Measurements from ENCODE around the gene MYOD1.
A peak's percentile ranks its signal among the peaks of the same experiment; 100 is the strongest.

The MYOD1 gene

DNA sequence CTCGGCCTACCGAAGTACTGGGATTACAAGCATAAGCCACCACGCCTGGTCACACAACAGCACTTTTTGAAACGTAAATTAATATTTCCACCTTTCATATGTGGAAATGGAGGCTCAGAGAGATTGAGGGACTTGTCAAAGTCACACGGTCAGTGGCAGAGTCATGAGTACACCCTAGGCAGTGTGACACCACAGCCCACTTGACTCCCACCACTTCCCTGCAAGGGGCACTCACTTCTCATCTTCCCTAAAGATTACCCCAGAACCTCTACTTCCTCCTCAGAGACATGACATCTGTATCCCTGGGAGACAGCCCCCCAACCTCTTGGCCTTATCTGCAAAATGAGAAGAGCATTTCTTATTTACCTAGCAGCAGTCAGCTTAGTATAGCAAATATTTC is 16.5 kb upstream of the MYOD1 start:
- no peak for DNase-seq (ENCODE audit: low read depth)

DNA sequence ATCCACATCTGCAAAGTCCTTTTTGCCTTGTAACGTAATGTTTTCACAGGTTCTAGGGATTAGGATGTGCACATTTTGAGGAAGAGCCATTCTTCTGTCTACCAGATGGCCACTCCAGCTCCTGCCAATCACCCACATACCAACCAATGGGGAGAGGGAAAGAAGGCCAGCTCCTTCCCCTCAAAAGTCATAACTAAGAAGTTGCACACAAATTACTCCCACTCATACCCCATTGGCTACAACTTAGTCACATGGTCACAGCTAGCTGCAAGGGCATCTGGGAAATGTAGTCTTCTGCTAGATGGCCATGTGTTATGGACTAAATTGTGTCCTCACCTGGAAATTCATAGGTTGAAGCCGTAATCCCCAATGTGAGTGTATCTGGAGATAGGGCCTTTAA is 15.4 kb upstream of the MYOD1 start:
- DNase-seq (ENCODE audit: low read depth) = no peak

DNA sequence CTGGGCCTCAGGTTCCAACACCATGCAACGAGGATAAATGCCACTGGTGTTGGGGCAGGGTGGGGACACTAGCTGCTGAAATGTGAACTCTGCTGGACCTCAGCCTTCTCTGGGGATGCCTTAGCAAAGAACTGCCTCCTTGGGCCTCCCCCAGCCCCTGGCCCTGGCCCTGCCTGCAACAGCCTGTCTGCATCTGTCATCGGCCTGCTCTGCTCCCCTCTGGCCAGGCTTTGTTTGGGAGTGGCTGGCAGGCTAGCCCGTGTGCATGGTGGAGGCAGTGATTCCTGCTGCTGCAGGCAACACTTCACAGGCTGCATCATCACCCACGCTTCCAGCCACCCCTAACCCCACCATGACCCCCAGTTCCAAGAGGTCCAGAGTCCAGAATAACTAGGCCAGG is 11.5 kb upstream of the MYOD1 start:
- no peak for DNase-seq (ENCODE audit: low read depth)

DNA sequence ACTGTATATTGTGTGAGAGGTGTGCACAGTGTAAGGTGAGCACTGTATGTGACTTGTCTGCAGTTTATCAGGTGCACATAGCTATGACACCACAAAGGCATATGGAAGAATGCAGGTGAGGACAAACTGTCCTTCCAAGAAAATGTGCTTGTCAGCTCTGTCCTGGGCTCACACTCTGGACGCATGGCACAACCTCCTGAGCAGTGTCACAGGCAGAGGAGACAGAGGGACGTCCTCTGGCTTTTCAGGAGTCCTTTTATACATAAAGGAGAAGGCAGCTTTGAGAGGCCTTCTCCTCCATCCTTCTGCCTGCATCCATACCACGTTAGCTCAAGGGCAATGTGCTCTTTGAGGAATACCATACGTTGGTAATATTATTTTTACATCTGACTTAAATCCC is 7.5 kb upstream of the MYOD1 start:
- no peak for DNase-seq (ENCODE audit: low read depth)

DNA sequence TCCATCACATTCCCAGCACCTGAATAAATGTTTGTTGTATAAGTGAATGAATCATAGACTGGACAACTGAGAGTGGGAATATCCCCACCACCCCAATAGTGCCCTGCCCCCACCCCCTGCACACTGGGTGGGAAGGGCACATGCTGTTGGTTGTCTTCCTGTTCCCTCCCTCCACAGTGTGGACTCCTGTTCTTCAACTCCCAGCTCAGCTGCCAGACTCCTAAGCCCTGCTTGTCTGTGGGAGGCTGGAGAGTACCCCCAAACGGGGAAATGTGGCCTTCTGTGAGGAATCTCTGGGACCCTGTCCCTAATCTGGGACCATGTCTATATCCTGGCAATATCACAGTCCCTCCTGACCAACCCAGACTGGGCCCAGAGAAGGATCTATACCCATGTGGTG is 5.5 kb upstream of the MYOD1 start:
- no peak for DNase-seq (ENCODE audit: low read depth)

DNA sequence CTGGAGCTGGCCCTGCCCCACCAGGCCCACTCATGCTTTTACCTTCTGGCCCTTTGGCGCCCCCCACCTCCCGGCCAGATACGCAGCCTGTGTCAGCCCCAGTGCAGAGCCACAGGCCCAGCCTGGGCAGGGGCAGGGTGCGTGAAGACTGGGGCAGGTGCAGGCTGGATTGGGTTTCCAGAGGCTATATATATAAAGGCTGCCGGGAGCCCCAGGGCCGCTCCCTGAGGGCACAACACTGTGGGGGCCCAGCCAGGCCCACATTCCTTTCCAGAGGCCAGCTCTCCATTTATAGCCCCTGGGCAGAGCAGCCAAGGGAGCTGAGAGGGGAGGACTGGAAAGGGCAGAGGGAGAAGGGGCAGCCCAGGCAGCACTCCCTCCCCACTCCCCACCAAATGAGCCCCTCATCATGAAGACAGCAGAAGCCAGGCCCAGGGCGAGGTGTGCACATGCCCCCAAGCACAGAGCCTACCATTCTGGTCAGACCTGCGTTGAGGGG is 5.0 kb upstream of the MYOD1 start:
- no peak for DNase-seq (ENCODE audit: low read depth)

DNA sequence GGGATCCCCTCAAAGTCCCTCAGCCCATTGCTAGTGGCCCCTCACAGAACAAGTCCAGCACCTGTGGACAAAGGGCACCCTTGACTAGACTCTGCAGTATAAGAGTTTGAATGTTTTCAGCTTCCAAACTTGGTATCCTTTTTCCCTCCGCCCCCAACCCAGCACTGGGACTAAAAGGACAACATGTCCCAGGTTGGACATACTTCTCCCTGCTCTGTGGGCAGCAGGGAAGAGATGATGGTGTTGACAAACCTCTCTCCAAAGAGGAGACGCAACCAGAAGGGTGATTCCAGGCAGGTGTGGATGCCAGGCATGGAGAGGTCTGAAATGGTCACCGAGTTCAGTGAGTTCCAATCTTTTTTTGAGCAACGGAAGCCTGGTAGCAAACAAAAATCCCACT is 4.5 kb upstream of the MYOD1 start:
- DNase-seq (ENCODE audit: low read depth) = no peak

DNA sequence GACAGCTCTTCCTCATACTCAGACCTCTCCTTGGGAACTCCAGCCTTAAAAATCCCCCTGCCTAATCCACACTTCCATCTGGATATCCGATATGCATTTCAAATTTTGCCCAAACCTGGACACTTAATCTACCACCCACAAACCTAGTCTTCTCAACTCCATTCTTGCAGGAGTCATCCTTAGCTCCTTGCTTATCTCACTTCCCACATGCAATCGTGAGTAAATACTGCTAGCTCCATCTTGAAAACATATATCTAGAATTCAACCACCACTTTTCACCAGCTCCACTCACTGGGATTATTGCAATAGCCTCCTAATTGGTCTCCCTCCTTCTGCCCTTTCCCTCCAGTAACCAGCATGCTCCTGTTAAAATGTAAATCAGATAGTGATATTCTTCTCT is 2.6 kb upstream of the MYOD1 start:
- DNase-seq (ENCODE audit: low read depth) = no peak

DNA sequence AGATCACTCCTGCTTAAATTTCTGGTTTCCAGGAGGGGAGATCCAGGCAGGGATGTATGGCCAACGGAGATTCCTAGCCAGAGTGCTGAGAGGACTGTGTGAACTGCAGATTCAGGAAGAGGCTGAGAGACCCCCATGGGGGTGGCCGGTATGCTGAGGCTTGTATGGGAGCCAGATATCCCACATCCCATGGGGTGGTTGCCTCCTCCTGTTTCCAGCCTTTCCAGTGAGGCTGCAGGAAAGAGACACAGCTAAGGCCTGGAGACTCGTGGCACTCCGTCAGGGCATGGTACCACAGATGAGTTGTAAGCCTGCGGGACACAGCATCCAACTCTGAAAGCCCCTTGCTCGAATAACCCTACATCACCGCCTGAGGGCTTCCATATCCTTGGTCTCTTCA is 1.4 kb upstream of the MYOD1 start:
- no peak for DNase-seq (ENCODE audit: low read depth)

DNA sequence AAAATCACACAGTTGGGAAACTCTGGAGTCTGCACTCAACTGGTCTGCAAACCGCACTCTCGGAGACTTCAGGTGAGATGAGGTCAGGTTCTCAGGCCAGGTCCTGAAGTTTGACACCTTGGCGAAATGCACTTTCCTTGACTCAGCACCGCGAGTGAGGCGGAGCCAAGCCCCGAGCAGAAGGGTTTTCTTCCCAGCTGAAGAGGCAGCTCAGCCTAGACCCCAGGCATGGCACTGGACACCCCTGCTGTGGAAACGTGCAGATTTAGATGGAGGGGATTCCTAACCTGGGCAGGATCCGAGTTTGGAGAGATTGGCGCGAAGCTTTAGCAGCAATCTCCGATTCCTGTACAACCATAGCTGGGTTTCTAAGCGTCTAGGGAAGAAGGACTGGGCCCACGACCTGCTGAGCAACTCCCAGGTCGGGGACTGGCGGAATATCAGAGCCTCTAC is 835 bp upstream of the MYOD1 start:
- no peak for DNase-seq (ENCODE audit: low read depth)

DNA sequence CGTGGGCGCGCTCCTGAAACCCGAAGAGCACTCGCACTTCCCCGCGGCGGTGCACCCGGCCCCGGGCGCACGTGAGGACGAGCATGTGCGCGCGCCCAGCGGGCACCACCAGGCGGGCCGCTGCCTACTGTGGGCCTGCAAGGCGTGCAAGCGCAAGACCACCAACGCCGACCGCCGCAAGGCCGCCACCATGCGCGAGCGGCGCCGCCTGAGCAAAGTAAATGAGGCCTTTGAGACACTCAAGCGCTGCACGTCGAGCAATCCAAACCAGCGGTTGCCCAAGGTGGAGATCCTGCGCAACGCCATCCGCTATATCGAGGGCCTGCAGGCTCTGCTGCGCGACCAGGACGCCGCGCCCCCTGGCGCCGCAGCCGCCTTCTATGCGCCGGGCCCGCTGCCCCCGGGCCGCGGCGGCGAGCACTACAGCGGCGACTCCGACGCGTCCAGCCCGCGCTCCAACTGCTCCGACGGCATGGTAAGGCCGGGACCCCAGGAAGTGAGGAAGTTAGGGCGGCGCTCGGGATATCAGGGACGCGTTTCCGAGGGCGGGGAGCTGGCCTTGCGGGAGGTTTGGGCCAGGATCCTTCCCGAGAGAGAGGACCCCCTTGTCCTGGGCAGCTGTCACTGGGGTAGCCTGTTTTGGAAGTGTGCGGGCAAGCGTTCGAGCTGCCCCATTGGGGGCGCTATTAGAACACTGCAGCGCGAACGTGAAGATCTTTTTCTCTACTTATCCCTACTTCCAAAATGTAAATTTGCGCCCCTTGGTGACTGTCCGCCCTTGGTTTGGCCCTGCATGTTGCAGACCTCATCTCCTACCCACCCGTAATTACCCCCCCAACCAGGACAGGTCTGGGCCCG is 796 bp downstream of the MYOD1 start:
- no peak for DNase-seq (ENCODE audit: low read depth)

DNA sequence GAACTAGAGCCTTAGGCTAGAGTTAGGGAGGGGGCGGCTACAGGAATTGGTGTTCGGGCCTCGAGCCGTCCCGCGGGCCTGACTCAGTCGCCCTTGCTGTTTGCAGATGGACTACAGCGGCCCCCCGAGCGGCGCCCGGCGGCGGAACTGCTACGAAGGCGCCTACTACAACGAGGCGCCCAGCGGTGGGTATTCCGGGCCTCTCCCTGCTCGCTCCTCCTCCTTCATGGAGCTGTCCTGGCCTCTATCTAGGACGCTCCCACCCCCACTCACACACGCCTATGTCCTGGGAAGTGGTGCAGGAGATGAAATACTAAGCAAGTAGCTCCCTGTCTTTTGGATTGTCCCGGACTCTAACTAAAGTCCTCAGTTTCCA is 1.4 kb downstream of the MYOD1 start:
- DNase-seq (ENCODE audit: low read depth) = no peak

DNA sequence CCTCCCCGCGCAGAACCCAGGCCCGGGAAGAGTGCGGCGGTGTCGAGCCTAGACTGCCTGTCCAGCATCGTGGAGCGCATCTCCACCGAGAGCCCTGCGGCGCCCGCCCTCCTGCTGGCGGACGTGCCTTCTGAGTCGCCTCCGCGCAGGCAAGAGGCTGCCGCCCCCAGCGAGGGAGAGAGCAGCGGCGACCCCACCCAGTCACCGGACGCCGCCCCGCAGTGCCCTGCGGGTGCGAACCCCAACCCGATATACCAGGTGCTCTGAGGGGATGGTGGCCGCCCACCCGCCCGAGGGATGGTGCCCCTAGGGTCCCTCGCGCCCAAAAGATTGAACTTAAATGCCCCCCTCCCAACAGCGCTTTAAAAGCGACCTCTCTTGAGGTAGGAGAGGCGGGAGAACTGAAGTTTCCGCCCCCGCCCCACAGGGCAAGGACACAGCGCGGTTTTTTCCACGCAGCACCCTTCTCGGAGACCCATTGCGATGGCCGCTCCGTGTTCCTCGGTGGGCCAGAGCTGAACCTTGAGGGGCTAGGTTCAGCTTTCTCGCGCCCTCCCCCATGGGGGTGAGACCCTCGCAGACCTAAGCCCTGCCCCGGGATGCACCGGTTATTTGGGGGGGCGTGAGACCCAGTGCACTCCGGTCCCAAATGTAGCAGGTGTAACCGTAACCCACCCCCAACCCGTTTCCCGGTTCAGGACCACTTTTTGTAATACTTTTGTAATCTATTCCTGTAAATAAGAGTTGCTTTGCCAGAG is 2.0 kb downstream of the MYOD1 start:
- DNase-seq (ENCODE audit: low read depth) = no peak

DNA sequence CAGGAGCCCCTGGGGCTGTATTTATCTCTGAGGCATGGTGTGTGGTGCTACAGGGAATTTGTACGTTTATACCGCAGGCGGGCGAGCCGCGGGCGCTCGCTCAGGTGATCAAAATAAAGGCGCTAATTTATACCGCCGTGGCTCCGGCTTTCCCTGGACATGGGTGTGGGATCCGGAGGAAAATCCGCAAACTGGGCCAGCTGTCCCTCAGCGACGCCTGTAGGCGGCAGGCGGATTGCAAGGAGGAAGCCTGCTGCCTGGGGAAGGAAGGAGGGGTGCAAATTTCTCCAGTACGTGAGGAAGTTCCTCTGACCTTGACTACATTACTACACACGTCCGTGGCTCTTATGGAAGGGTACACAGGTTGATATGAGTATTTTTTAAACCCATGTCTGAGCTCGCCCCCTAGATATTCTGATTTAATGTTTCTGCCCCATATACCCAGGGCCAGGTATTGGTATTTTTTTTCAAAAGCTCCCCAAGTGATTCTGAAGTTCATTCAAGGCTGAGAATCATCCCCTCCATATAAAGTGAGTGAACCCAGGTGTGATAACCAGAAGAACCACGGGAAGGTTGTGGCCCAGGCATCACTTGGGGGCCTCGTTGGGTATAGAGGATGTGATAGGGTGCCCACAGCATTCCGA is 2.8 kb downstream of the MYOD1 start:
- no peak for DNase-seq (ENCODE audit: low read depth)

DNA sequence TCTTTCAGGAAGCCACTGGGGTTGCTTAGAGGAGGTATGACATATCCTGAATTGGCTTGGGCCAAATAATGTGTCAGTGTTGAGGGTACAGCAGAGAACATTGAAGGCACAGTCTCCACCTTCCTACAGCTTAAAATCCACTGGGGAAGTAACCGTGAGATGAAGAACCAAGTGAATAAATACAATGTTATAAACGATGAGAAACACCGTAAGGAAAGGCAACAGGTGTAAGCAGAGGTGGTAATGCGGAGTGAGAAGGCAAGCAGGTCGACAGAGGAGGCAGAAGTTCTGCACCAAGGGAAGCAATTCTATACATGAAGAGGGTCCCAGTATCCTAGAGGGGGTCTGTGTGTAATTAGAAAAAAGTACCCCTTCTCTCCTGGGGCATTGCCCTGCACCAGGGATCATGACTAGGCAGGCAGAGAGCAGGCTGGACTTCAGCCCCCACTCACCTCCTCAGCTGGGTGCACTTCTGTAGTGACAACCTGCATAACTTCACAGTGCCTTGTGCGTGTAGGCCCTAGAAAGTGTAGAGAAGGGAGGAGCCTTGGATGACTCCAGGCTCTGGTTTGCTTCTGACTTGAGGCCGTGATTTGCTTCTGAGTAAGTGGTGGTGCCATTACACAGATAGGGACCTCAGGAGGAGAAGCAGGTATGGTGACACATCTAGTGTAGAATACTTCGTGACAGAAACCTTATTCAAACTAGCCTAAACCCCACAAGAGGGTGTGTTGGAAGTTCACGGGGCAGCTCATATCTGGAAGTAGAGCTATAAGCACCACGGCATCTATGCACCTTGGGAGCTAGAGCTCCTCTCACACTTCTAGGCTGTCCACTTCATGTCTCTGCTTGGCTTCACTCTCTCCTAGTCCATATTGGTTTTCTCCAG is 4.9 kb downstream of the MYOD1 start:
- DNase-seq (ENCODE audit: low read depth) = no peak

DNA sequence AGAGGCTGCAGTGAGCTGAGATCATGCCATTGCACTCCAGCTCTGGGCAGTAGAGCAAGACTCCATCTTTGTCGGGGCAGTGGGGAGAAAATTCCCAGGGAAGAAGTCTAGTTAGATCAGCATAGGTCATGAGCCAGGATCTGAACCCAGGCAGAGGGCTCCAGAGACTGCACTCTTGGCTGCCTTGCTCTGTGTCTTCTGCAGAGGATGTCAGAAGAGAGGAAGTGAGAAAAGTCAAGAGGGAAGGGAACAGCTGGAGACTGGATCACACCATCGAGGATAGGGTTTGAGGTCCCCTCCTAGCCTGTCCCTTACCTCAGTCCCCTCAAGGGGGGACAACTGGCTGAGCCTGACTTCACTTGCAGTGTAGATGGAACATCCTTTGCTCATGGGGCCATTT is 5.8 kb downstream of the MYOD1 start:
- DNase-seq (ENCODE audit: low read depth) = no peak

DNA sequence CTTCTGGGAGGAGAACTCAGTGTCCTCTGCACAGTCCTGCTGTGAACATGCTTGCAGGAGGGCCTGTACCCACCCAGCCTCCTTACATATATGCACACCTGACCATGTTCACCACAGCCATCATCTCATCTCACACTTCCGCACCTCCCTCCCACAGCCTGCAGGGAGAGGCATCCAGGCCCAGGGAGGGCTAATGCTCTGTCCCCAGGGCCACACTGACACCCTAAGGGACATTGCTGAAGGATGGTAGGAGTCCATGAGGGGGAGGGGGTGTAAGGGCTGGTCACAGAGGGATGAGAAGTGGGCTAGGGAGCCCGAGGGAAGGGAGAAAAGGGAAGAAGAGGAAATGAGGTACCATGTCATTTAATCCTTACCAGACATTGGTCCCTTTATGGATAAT is 10.8 kb downstream of the MYOD1 start:
- no peak for DNase-seq (ENCODE audit: low read depth)

DNA sequence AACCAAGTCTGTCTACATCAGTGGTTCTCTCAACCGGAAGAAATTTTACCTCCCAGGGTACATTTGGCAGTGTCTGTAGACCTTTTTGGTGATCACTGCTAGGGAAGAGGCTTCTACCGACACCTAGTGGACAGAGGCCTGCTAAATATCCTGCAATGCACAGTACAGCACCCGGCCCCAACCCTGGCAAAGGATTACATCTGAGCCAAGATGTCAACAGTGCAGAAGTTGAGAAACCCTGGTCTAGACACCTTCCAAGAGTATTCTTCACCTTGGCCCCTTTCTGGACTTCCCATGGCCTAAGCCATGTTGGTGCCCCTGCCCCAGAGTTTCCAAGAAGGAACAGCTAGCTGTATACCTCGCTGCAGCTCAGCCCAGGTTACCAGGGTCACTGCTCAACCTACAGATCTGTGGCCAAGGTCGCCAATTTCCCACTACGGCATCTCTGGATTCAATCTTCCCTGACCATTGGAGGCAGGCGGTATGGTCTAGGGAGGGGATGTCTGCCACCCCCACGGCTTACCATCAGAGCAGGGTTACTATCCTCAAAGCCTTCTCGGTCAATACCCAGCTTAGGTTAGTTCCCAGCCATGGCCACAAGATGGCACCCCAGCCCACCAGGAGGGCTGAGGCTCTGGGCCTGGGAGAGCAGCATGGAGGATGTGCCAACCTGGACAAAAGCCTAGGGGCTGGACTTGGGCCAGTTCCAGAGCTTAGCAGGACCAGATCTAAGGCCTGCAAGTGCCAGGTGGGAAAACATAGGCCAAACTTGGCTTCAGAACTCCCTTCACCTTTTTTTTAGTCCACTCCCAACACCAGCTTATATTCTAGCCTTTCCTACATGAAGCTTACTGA is 11.5 kb downstream of the MYOD1 start:
- DNase-seq (ENCODE audit: low read depth) = peak; percentile 9

DNA sequence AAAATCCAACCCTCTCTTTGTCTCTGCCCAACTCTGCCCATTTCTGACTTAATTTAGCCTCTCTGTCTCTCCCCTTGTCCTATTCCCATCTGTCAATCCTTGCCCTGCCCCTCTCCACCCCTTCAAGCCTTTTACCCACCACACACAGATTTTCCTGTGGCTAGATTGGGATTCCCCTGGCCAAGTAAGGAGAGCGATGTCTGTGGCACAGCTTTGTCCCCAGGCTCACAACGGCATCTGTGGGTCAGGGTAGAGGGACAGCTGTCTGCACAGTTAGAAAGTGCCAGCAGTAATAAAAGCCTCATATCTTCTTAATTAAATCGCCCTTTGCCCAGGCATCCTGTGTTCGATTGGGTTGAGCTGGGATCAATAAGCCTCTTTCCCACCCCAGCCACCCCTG is 13.9 kb downstream of the MYOD1 start:
- no peak for DNase-seq (ENCODE audit: low read depth)

DNA sequence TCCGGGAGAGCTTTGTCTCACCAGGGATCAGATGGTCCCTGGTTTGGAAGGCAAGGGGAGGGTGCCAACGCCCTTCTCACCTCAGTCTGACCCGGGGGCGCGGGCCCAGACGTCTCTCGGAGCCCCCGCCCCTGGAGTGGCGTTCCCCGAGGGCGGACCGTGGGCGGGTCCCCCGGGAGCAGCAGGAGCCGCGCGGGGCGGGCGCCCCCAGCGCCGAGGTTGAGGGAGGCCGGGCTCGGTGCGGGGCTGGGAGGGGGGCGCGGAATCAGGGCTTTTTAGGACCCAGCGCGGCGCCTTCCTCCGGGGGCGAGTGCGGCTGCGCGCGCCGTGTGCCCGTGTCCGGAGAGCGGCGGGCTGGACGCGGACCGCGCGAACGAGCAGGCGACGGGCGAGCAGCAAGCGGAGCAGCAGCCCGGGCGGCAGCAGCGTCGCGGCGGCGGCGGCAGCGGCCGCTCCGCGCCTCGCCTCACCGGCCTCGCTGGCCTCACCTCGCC is 15.1 kb downstream of the MYOD1 start, which contains the start of gene KCNC1:
Gene KCNC1, plus strand, starts transcription at position 364 of the 494 bp plus-strand sequence. CDS start 1,222 bp downstream, outside the sequence.
- DNase-seq (ENCODE audit: low read depth) = no peak
